GM12878 (cell line): ENCODE data around the gene KRR1. TPM values are rescaled to one million over a fixed set of nuclear protein-coding genes. Genes with fewer than 3 reads are reported as not detected.

Source experiments
- ATAC-seq: fragments of 200-7000 bp; cut with Tn5 transposase; 3 replicates; pipeline ENCODE4 v1.9.1; 2020; ENCODE audit warnings: mild to moderate bottlenecking, moderate library complexity
- BruUV-seq: library from RNA; stranded (reverse); fragments of 400-500 nt; replicated peaks from 2 replicates; lab custom pipeline; 2021; lab: Mats Ljungman, UMichigan
- CTCF ChIA-PET: fragments of 300-600 bp; sonication (Branson Sonifier 250); formaldehyde crosslinking; extraction: SDS; loops from one replicate; lab custom pipeline; 2021; ENCODE audit warnings: inconsistent platforms; lab: Yijun Ruan, JAX
- POLR2A ChIA-PET: fragments of 350-600 bp; formaldehyde crosslinking; extraction: SDS; loops from one replicate; lab custom pipeline; 2021; ENCODE audit warnings: inconsistent platforms; lab: Charles Lee
- RAD21 ChIA-PET: fragments of 300-600 bp; sonication (Branson Sonifier 250); formaldehyde crosslinking; loops from one replicate; lab custom pipeline; 2023; ENCODE audit warnings: antibody characterized with exemption; ENCODE audit not compliant: unreplicated experiment; lab: Charles Lee
- SMC1A ChIA-PET: fragments of 300-600 bp; sonication (Branson Sonifier 250); formaldehyde crosslinking; loops from one replicate; lab custom pipeline; 2023; ENCODE audit not compliant: unreplicated experiment, uncharacterized antibody; lab: Charles Lee
- DNase-seq: peaks from one replicate; pipeline ENCODE4 v3.0.0-alpha.2; 2011; ENCODE audit warnings: low read depth, low spot score
- FAIRE-seq: peaks from 3 replicates; lab custom pipeline; 2011; peaks lifted over from hg19 to GRCh38; lab: Jason Lieb, UNC
- H2AFZ ChIP-seq: 2 replicates; pipeline ENCODE4 v1.6.0; 2011; ENCODE audit warnings: low read depth, low read length, control low read depth; ENCODE audit not compliant: control insufficient read depth
- H3K27ac ChIP-seq: 2 replicates; pipeline ENCODE4 v1.5.1; 2011; ENCODE audit warnings: control low read depth; ENCODE audit not compliant: control insufficient read depth, insufficient read depth
- H3K27me3 ChIP-seq, 2 experiments: replicated peaks in 1 of 2; 2 replicates each; pipeline versions ENCODE4 v1.6.0 to v1.6.1; 2011; ENCODE audit warnings: low read length in 1 of 2; ENCODE audit not compliant: control insufficient read depth in 2 of 2, insufficient read depth in 2 of 2
- H3K36me3 ChIP-seq, 2 experiments: 2 replicates each; pipeline ENCODE4 v1.5.1; 2011; ENCODE audit warnings: low read length in 1 of 2; ENCODE audit not compliant: control insufficient read depth in 2 of 2, insufficient read depth in 2 of 2
- H3K4me1 ChIP-seq: 2 replicates; pipeline ENCODE4 v1.6.1; 2011; ENCODE audit warnings: mild to moderate bottlenecking, low read length, moderate library complexity, mixed read lengths; ENCODE audit not compliant: control insufficient read depth, insufficient read depth
- H3K4me2 ChIP-seq: 2 replicates; pipeline ENCODE4 v1.6.0; 2011; ENCODE audit warnings: control low read depth; ENCODE audit not compliant: control insufficient read depth, insufficient read depth
- H3K4me3 ChIP-seq: fragments of 200-600 bp; sonication (generic); 2 replicates; pipeline ENCODE4 v1.5.1; 2016
- H3K79me2 ChIP-seq: 2 replicates; pipeline ENCODE4 v1.6.0; 2011; ENCODE audit warnings: low read length; ENCODE audit not compliant: control insufficient read depth, insufficient read depth
- H3K9ac ChIP-seq: 2 replicates; pipeline ENCODE4 v1.8.0; 2011; ENCODE audit warnings: low read length, control low read depth, mixed read lengths; ENCODE audit not compliant: control insufficient read depth, insufficient read depth
- H3K9me3 ChIP-seq: replicated peaks from 3 replicates; pipeline ENCODE4 v1.5.1; 2011; ENCODE audit warnings: mild to moderate bottlenecking, low read length; ENCODE audit not compliant: control insufficient read depth, insufficient read depth
- H4K20me1 ChIP-seq: 2 replicates; pipeline ENCODE4 v1.6.0; 2011; ENCODE audit not compliant: control insufficient read depth, insufficient read depth
- BCLAF1 ChIP-seq: fragments of 450-650 bp; IDR thresholded peaks from 2 replicates; pipeline ENCODE4 v1.6.1; 2017; ENCODE audit warnings: antibody characterized with exemption, mild to moderate bottlenecking, moderate library complexity
- BMI1 ChIP-seq: fragments of 450-650 bp; IDR thresholded peaks from 2 replicates; pipeline ENCODE4 v1.6.1; 2016; ENCODE audit warnings: mild to moderate bottlenecking, moderate library complexity, borderline replicate concordance
- CBX5 ChIP-seq: sonication (generic); IDR thresholded peaks from 2 replicates; pipeline ENCODE4 v1.6.1; 2016; ENCODE audit warnings: low read depth, moderate library complexity, mild to moderate bottlenecking, inconsistent platforms
- CREB1 ChIP-seq: IDR thresholded peaks from 2 replicates; pipeline ENCODE4 v1.6.1; 2012; ENCODE audit warnings: low read depth, mild to moderate bottlenecking, inconsistent platforms
- GABPA ChIP-seq: IDR thresholded peaks from 2 replicates; pipeline ENCODE4 v1.6.1; 2014; ENCODE audit warnings: antibody characterized with exemption, low read depth, mild to moderate bottlenecking, inconsistent platforms
- HSF1 ChIP-seq: fragments of 150-350 bp; IDR thresholded peaks from 2 replicates; pipeline ENCODE4 v1.6.1; 2014; ENCODE audit warnings: mild to moderate bottlenecking, low read depth, low read length
- IKZF2 ChIP-seq, 2 experiments: fragments of 450-650 bp; IDR thresholded peaks; 2 replicates each; pipeline ENCODE4 v1.6.1; 2017; ENCODE audit warnings: mild to moderate bottlenecking in 2 of 2, moderate library complexity in 2 of 2
- KAT2A ChIP-seq: conservative IDR thresholded peaks from 2 replicates; pipeline ENCODE4 v1.6.1; 2011; ENCODE audit warnings: low read depth, low read length; ENCODE audit not compliant: control insufficient read depth
- NBN ChIP-seq: fragments of 450-650 bp; IDR thresholded peaks from 2 replicates; pipeline ENCODE4 v1.6.1; 2016
- NKRF ChIP-seq: fragments of 450-650 bp; conservative IDR thresholded peaks from 2 replicates; pipeline ENCODE4 v1.6.1; 2017; ENCODE audit warnings: mild to moderate bottlenecking, moderate library complexity
- PAX8 ChIP-seq: fragments of 450-650 bp; IDR thresholded peaks from 2 replicates; pipeline ENCODE4 v1.6.1; 2017; ENCODE audit warnings: mild to moderate bottlenecking, moderate library complexity
- POLR2AphosphoS2 ChIP-seq: IDR thresholded peaks from 2 replicates; pipeline ENCODE4 v1.6.1; 2011; ENCODE audit warnings: low read depth, mild to moderate bottlenecking, low read length, improper control_type of control experiment, moderate library complexity
- TCF7 ChIP-seq: IDR thresholded peaks from 2 replicates; pipeline ENCODE4 v1.6.1; 2014; ENCODE audit warnings: antibody characterized with exemption, borderline replicate concordance
- ZNF384 ChIP-seq: IDR thresholded peaks from 2 replicates; pipeline ENCODE4 v1.6.1; 2012; ENCODE audit warnings: low read depth, mild to moderate bottlenecking, low read length, improper control_type of control experiment, borderline replicate concordance
- WGBS: methylation state at CpG from one replicate; pipeline ENCODE4 v1.1.6; 2016; ENCODE audit warnings: low lambda C conversion rate; ENCODE audit not compliant: insufficient replicate concordance, insufficient coverage; ENCODE audit errors: missing lambda C conversion rate; 5-methylcytosine and 5-hydroxymethylcytosine counted together
- in situ Hi-C: fragments of 300-500 bp; cut with MboI; formaldehyde crosslinking; loops from 9 replicates; pipeline ENCODE4 v1.14.3; 2018; ENCODE audit warnings: mixed read lengths
- intact Hi-C: fragments of 100-400 bp; cut with micrococcal nuclease; formaldehyde crosslinking; loops from one replicate; pipeline ENCODE4 v1.14.2; 2022; ENCODE audit not compliant: unreplicated experiment
- polyA plus RNA-seq, 11 experiments: library from polyadenylated mRNA; depleted of rRNA in 4 of 11; unstranded in 6 of 11; stranded (reverse) in 5 of 11; fragments of >200 nt; fragmentation: Nextera tagmentation in 4 of 11; fragmentation: Illumina TruSeq in 1 of 11; extraction: Ambion mirVana in 4 of 11; extraction: Trizol in 1 of 11; gene quantifications; 1 replicate in 1 of 11; 2 replicates in 10 of 11; pipeline versions ENCODE4 v1.2.1 to v1.2.3, GENCODE V29; 2011 to 2016; ENCODE audit warnings: inconsistent platforms in 2 of 11, missing spikeins in 2 of 11, low read depth in 1 of 11
- total RNA-seq, 4 experiments: library from RNA; depleted of rRNA in 3 of 4; stranded (reverse); fragments of >200 nt in 3 of 4; fragmentation: Illumina TruSeq in 1 of 4; extraction: Trizol in 1 of 4; gene quantifications; 2 replicates each; pipeline versions ENCODE4 v1.2.1 to v1.2.3, GENCODE V29; 2013 to 2021

The KRR1 gene
- total and polyA plus RNA-seq, 10 of the 15 experiments (the other 5 are each of a cell fraction or from before 2014, with no cell fraction given) = 29.6 to 103 (median 75.3) TPM

GRCh38 chr12:75481013-75481705 lies 30.2 kb downstream of the KRR1 start:
- TSS peak; percentile 72 for BruUV-seq
- no peak for DNase-seq
- peaks cover 28% of the 10 kb centered on the region for H3K4me1 ChIP-seq
- SMC1A ChIA-PET = interaction anchor here (0.7 to 8.4 kb wide), 10 partner anchors 18 to 588 kb away, joined by 3 to 151 read pairs (median 14); partner anchors contain the start of genes CAPS2, GLIPR1L1 and GLIPR1L2
- no peaks in the 10 kb centered on the region for H3K27me3 ChIP-seq
- CTCF ChIA-PET = interaction anchor here (0.6 to 11.0 kb wide), 10 partner anchors 19 to 867 kb away, joined by 3 to 235 read pairs (median 8); partner anchors contain the start of genes BBS10, GLIPR1L2, KRR1 and PHLDA1
- H4K20me1 ChIP-seq = no peaks in the 10 kb centered on the region
- POLR2A ChIA-PET = interaction anchor here (0.6 to 1.2 kb wide), 9 partner anchors 11 to 1580 kb away, joined by 3 to 9 read pairs (median 3); partner anchors contain the start of gene GLIPR1L1
- peaks cover 22% of the 10 kb centered on the region for H3K79me2 ChIP-seq
- FAIRE-seq = peak; percentile 38
- no peaks in the 10 kb centered on the region for H3K9me3 ChIP-seq
- WGBS = 3% methylated on average over 5 of the region's 5 CpGs
- H3K27ac ChIP-seq = peak overlapping the region; percentile 88
- peak; percentile 16 for ATAC-seq
- in situ Hi-C loops = loop anchor here (25.0 kb wide), 1 partner anchor 794 kb away; no protein-coding TSS in a partner anchor
- H3K36me3 ChIP-seq = no peaks in the 10 kb centered on the region
- H3K4me3 ChIP-seq = peak overlapping the region; percentile 83
- H3K4me2 ChIP-seq = peak overlapping the region; percentile 64
- RAD21 ChIA-PET = interaction anchor here (1.1 to 7.3 kb wide), 7 partner anchors 24 to 551 kb away, joined by 3 to 63 read pairs (median 12); partner anchors contain the start of genes GLIPR1L1, GLIPR1L2 and PHLDA1
- H3K9ac ChIP-seq = peak overlapping the region; percentile 79
- H2AFZ ChIP-seq = peak overlapping the region; percentile 57
- intact Hi-C loops = loop anchor here (1.0 to 2.0 kb wide), 2 partner anchors 90 to 146 kb away; partner anchors contain the start of genes GLIPR1L1 and GLIPR1L2
- TF ChIP-seq IKZF2 (IDR thresholded peaks at IDR 0.05) (peak; percentile 31 to 50; a peak in 3 of 4 replicates), BCLAF1 (no peak), NKRF (0 out of 2 replicates have a peak, but pooled peaks have one; percentile 7), CBX5 (0 out of 2 replicates have a peak, but pooled peaks have one; percentile 0), BMI1 (peak; percentile 31; the same call in 1 of the 2 replicates), CREB1 (no peak), ZNF384 (peak; percentile 20; the same call in 1 of the 2 replicates), POLR2AphosphoS2 (0 out of 2 replicates have a peak, but pooled peaks have one; percentile 4), KAT2A (no peak), PAX8 (peak; percentile 61; the same call in 1 of the 2 replicates), TCF7 (no peak), HSF1 (no peak), GABPA (no peak), NBN (peak; percentile 62)
